Ammon's horn (tissue), 1 donor: ENCODE results near the gene APAF1.
"Not testable (repeated sequence)": the region's sequence is repeated elsewhere in the genome, so short reads cannot be mapped to it uniquely, and the experiment has no call there.

Source experiments
- DNase-seq: peaks from one replicate; pipeline ENCODE4 v3.0.0-alpha.2; 2016; ENCODE audit warnings: low spot score

APAF1 gene

DNA sequence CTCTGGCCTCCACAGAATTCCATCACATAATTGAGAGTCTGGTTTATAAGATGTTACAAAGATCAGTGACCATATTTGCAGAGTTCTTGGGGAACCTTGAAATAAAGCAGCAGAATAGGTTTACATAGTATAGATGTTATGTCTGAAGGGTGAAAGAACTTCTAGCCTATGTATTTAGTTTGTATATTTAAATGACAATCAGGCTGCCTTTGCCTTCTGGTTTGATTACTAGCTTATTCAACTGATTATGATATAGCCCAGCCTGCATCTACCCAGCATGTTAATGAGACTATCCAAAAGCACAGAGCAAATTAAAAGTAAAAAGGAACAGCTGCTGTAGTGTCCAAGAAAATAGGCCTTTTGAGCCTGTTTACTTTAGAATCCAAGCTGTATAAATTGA, 85.3 kb downstream of the APAF1 start:
- DNase-seq, result no peak

DNA sequence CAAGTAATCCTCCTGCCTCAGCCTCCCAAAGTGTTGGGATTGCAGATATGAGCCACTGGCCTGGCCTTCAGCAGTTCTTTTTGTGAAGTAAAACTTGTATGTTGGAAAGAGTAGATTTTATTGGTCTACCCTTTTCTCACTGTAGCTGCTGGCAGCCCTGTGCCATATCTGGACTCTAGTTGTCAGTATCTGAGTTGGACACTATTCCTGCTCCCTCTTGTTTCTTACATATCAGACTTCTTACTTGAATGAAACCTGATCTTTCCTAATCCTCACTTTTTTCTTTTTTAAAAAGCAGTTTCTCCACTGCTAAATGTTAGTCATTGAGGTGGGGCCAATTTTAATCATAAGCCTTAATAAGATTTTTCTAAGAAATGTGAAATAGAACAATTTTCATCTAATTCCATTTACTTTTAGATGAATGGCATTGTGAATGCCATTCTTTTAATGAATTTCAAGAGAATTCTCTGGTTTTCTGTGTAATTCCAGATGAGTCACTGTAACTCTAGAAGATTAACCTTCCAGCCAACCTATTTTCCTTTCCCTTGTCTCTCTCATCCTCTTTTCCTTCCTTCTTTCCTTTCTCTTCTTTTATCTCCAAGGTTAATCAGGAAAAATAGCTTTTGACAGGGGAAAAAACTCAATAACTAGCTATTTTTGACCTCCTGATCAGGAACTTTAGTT, 88.7 kb downstream of the APAF1 start:
- no peak for DNase-seq

DNA sequence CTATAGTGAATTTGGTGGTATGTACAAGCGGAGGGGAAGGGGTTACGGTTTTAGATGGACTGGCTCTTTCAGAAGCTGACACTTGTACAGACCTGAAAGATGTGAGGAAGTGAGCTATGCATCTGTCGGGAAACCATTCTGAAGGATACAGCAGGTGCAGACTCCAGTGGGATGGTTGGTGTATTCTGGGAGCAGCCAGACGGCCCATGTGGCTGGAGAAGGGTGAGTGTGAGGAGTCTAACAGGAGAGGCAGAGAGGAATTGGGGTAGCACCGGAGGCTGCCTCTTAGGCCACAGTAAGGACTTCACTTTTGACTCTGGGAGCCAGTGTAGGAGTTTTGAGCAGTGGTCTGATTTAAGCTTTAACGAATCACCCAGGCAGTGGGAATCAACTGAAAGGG, 90.7 kb downstream of the APAF1 start:
- DNase-seq, result no peak

DNA sequence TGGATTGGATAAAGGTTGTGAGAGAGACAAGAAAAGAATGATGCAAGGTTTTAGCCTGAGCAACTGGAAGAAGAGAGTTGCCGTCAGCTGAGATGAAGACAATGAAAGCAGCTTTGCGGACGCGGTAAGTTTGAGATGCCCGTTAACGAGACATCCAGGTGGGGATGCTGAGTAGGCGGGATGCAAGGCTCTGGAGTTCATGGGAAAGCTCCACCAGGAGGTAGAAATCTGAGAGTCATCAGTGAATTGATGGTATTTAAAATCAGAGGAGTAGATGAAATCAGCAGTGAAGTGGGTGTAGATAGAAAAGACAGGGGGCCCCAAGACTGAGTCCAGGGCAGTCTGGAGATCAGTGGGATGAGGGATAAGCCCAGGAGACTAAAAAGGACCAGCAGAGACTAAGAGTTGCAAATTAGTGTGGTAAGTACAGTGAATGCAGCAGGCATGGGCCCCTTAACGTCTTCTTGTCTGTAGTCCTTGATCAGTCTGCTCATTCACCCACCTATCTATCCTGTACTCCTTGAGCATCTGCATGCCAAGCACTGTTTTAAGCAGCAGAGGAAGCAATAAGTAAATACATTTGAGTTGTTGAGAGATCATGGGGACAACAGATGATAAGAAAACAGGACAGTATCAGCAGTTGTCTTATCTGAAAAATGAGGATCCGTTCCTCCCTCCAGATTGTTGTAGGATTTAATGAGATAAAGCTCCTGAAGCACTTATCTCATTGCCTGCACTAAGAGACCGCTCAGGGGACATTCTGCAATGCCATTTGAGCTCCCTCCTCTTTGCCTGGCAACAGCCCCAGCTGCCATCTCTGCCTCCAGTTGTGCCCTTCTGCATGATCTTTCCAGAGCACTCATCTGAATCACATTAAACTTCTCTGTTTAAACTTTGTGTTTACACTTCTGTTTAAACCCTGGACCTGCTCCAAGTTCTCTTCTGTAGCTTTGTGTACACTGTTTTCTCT, 91.5 kb downstream of the APAF1 start:
- peak; percentile 37 for DNase-seq

DNA sequence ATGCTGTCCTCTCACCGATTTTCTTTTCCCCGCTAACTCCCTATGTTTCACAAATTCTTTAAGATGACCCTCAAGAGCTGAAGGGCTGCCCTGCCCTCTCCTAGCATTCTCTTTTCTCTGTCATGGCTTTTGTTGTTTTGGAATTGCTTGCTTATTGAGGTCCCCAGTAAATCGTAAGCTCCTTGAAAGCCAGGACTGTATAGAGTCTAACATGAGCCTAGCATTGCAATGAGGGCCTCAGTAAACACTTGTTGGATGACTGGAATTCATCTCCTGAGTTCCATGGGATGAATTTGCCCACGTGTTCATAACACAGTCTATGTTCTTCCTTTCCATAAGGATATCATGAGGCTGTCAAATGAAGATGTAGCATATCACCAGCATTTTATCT, 92.2 kb downstream of the APAF1 start:
- no peak for DNase-seq

DNA sequence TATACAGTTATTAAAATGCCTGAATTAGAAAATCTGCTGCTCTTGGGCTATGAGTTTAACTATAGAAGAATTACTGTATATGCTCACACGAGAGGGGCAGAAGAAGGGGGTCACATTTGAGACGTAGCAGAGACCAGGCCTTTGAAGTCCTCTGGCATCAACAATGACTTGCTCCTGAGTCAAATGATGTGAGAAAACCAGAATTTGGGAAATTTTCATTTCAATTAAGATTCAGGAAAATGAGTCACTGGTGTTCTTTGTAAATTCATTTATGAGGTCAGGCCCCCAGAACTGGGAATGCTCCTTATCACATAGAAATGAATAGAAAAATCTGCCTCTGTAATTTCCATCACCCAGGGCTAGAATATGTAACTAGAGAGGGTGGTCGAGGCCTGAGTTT, 92.9 kb downstream of the APAF1 start:
- DNase-seq, result no peak

DNA sequence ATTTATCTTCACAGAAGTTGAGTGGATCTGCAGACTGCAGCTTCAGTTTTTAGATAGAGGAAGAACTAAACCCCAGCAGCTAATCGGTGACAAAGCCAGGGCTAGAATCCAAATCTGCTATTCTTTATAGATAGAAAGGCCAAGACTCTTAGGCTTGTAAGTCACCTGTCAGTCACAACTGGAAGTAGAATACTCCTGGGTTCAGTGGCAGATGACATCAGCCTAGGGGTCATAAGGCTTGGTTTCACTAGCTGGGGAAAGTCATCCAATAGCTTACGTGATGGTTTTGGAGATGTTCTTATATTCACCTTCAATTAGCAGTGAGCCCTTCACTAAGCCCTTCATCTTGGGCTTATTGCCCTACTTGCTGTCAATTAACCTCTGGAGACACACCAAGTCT, 93.4 kb downstream of the APAF1 start:
- no peak for DNase-seq

DNA sequence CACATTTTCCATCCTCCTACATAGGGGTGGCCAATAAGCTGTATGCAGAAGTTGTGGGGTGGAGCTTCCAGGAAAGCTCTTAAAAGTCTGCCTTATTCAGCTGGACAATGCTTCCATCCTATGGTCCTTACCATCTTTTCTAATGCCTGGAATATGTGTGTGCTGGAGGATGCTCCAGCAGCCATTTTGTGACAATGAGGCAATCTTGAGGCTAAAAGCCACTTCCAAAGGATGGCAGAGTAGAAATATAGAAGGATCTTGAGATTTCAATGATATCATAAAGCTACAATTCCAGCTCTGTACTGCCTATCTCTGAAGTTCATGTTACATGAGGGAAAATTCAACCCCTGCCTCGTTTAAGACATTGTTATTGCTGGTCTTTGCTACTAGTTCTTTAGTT, 95.7 kb downstream of the APAF1 start:
- no peak for DNase-seq

DNA sequence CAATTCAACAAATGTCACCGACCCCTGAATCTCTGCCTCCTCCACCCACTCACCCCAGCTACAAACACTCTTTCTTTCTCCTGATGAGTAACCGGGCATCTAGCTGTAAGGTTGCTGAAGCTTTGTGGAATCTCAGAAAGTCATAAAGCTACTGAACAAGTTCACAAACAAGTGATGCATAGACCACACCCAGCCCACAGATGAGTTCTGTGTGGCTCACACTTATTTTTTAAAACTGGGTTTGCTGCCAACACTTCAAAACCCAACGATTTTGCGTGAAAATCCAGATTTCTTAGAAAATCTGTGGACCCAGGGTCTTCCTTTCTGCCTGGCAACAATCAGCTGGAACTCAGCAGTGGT, 96.1 kb downstream of the APAF1 start:
- no peak for DNase-seq

DNA sequence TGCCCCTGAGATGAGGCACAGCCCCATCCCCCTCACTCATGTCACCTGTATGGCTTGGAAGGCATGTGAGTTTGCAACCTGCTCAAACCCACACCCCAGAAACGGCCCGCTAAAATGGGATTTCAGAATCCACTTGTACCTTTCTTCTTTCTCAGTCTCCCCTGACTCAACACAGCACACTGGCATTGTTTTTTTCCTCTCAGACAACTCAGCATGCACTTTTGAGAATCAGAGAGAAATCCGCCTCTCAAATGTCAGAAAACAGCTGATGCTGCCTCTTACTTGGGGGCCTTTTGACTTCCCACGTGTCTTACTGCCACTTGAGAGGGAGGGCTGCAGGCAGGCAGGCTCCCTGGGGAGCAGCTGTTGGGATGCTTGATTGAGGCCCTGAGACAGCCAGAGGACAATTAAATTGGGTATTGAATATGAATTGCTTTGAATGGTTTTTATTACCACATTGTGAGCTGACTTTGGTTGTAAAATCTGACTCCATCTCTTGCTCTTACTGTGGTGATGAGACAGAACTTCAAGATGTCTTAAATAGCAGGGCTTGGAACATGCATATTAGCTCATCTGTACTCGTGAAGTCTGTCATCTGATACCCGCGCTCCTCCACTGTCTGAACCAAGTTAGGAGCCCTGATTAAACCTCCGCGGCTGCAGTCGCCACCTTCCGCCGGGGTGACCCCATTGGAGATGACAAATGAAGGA, 96.6 kb downstream of the APAF1 start:
- DNase-seq, result no peak

DNA sequence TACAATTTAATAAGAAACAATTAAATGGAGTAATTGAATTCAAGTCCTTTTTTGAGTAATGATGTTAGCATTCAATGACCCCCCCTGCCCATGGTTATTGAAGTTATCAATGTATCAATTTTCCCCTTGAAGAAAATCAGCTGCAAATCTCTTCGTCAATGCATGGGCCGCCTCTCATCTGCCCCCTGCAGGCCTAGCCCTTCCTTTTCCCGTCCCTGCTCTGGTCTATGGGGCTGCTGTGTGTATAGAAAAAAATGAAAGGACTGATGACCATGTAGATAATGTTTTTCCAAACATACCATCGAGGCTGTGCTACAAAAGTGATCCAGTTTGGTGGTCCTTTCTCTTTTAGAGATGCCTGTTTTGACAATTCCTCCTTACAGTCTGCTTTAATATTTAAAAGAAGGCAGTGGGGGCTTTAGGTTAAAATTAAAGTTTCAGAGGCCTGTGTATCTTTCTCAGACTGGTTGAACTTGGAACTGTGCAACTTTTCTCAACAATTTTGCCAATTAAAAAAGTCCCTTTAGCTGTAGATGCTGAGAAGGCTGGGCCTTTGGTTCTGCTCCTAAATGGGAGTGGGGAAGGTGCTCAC, 98.4 kb downstream of the APAF1 start:
- peak; percentile 71 for DNase-seq

DNA sequence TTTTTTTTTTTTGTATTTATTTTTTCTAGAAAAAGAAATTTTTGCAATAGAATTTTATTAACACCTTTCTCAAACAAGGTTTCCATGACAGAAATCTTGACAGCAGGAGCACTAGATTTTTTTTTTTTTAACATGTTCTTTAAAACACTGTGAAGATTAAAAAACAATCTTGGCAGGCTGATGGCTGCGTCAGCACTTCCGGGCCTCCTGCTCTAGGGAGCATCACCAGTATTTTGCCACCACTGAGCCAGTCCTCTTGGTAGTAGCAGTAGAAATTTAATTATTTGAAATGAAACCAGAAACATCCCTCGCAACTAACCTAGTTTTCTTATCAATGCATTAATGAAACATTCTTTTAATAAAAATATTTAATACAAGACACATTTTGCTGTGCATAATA, 99.6 kb downstream of the APAF1 start:
- no peak for DNase-seq

DNA sequence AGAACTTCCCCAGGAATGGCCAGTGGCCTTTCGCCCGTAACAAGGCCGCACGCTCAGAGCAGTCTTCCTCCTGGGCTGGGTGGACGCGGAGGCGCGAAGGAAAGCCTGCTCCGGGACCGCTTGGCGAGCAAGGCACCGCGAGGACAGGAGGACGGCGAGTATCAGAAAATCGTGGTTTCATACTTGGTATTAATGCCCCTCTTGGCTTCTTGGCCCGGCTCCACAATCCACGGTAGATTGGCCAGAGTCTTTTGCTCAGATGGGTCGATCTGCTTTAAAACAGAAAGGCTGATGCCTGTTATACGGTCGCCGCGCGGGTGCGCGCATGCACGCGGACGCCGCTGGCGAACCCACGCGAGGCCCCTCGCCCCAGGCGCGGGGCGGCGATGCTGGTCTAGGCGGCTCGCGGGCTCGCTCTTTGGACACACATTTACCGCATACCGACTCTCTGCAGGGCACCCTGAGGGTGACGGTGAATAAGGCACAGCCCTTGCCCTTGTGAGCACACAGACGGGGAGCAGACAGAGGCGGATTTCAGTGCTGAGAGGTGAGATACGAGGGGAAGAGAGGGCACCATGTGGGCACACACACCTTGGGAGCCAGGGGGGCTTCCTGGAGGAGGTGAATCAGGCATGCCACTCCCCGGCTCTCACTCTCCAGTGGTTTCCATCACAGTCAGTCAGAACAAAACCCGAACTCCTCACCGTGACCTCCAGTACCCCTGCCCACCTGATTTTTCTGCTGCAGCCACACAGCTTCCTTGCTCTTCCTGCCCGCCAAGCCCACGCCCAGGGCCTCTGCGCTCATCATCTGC, 100.7 kb downstream of the APAF1 start:
- DNase-seq, result peak; percentile 40

DNA sequence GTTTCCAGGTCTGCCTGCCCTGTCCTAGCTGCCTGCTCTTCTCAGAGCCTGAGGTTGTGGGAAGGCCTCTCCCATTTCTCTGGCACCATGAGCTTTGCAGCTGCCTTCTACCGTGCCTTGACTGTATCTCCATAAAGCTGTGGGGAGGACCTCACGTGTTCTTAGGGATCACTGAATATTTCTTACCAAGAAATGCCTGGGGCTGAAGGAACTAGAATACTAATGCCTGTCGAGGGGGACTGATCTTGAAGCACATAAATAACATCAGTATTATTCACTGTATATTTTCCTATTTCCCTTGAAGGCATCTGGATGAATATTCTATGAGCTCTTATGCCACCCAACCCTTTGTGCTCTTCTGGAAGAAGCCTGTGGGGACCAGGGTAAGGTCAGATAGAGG, 103.4 kb downstream of the APAF1 start:
- DNase-seq, result no peak

DNA sequence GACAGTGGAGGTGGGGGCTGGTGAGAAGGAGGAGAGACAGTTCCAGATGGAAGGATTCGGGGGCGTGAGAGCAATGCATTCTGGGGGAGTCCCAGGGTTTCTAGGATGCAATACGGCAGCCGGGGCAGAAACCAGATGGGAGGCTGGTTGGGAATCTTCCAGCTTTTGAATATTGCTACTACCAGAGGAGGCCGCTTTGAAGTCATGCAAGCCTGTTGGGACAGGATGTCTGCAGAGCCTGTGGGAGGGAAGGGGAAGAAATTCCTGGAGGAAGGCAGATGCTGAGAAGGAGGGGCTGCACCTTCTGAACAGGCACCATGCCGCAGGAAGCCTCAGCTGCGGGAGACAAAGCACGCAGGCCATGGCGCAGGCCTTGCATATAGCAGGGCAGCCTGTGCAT, 105.4 kb downstream of the APAF1 start:
- peak; percentile 75 for DNase-seq

DNA sequence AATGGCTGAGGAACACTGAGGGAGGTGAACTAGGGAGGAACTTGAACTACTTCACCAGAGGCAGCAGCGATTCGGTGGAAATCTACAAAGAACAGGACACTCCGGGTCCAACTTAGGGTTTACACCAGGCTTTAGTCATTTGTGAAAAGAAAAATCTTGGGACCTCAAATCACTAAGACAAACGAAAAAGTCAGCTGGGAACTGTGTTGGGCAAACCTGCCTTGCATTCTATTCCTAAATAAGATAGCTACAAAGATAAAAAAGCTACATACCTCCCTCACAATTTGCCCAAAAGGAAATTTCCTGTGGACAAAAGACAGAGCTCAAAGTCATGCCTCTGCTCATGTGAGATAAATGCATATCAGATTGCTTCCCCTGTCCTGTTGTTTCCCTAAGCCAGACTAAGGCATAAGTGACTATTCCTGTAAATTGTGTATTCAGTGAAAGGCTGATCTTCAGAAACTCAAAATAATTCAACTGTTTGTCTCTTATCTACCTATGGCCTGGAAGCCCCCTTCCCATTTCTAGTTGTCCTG, 106.6 kb downstream of the APAF1 start:
- DNase-seq, result no peak

DNA sequence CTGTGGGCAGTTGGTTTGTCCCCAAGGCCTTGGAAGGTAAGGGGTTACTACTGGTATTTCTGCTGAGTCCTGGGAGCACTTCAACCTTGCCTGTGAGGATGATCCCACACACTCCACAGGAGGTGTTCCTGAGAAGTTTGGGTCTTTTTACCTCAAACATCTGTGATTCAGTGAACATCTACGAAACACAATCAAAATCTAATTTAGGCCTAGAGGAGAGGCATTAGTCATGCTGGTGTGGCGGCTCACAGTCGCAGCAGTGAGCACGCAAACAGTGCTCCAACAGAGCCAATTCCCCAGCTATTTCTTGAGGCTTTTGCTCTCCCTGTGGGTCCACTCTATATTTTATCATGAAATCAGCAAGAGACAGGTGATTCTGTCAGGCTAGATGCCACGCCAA, 107.6 kb downstream of the APAF1 start:
- no peak for DNase-seq

DNA sequence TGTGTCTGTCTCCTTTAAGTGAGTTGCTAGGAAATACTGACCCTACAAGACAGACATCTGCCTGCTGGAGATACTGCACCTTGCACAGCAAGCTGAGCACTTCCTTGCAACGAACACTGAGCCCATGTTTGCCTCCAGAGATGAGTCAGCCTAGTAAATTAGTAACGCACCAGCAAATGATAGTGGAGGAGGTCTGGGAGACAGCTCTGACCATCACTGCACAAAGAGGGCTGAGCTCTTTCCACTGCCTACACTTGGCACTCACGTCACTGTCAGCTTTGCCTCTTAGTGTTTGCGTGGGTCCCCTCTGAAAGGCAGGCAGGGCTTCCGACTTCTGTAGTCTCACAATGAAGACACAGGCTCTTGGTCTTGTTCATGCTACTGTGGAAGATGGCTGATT, 109.0 kb downstream of the APAF1 start:
- DNase-seq, result peak; percentile 84

DNA sequence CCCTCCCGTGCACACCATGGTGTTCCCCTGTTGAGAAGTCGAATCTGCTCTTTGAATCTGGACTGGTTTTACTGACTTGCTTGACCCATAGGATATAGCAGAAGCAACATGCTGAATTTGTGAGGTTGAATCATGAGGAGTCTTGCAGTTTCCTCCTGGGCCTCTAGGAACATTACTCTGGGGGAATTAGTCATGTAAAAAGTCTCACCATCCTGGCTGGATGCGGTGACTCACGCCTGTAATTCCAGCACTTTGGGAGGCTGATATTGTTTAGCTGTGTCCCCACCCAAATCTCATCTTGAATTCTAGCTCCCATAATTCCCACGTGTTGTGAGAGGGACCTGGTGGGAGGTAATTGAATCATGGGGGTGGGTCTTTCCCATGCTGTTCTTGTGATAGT, 110.8 kb downstream of the APAF1 start:
- DNase-seq, result not testable (repeated sequence)

DNA sequence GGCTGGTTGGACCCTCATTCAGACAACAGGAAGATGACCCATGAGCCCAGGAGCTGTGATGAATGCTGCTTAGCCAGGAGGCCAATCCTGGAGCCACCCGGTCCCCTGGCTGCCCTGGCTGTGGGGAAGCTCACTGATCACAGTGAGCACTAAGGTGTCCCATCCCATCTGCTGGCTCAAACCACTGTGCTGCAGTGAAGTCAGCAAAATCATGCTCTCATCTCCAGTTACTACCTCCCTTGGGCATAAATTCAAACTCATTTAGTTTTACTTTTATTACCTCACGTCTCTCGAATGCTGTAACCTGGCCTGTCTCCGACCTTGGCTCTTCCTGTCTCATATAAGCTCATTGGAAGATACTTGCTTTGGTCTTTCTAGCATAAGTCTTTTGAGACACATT, 112.4 kb downstream of the APAF1 start:
- no peak for DNase-seq

DNA sequence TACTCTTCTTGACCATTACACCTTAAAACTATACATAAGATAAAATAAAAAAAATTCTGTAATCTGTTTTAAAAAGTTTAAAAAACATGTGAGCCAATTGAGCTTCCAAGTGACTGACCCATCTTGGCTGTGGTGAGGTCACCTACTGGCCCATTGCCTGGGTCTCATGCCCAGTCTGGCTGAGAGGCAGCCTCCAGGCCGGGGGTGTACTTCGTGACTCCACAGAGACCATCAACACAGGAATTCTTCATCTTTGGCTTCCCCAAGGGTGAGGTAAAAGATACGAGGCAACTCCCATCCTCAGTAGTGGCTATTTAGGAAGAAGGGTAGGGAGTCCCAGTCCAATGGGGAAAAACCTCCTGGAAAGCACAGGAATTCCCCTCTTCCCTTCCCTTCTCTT, 113.2 kb downstream of the APAF1 start:
- DNase-seq, result peak; percentile 90
